Activated CD8-positive, alpha-beta memory T cell treated with anti-CD3 and anti-CD28 coated beads, Interleukin-2, amount 50 U/mL, for 24 hours (primary cell): ENCODE results near the gene VCY1B.
"Not testable (repeated sequence)": the region's sequence is repeated elsewhere in the genome, so short reads cannot be mapped to it uniquely, and the experiment has no call there.

Experiments used
- DNase-seq: peaks from one replicate; pipeline ENCODE4 v3.0.0-alpha.2; 2020; ENCODE audit errors: extremely low read depth

VCY1B gene

DNA sequence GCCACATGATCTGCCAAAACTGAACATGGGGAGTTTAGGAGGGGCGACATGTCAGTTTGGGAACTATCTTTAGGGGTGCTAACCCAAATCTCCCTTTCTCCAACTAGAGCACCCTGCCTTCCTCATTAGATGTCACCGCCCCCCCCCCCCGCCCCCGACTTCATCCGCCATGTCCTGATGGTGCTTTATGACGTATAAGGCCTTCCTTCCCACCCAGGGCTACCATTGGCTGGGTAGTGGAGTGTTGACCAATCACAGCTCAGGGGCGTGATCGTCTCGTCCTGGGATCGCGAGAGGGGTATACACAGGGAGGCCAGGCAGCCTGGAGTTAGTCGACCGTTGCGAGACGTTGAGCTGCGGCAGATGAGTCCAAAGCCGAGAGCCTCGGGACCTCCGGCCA lies at the start of gene VCY1B:
VCY1B (plus strand) TSS at position 301 of the 400 bp plus-strand sequence; CDS start at position 364, 63 bp downstream.
- DNase-seq: not testable (repeated sequence)

DNA sequence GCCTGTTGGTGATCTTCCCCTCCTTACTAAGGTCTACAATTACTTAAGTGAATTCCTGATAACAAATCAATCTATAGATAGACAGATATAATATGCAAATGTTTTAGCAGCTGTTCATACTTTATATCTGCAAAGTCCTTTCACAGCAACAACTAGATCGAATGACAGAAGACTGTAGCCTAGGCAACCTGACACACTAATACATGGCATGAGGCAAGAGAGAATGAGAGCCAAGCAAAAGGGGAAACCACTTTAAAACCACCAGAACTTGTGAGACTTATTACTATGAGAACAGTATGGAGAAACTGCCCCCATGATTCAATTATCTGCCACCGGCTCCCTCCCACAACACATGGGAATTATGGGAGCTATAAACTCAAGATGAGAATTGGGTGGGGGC lies 44.1 kb upstream of the VCY1B start:
- not testable (repeated sequence) for DNase-seq

DNA sequence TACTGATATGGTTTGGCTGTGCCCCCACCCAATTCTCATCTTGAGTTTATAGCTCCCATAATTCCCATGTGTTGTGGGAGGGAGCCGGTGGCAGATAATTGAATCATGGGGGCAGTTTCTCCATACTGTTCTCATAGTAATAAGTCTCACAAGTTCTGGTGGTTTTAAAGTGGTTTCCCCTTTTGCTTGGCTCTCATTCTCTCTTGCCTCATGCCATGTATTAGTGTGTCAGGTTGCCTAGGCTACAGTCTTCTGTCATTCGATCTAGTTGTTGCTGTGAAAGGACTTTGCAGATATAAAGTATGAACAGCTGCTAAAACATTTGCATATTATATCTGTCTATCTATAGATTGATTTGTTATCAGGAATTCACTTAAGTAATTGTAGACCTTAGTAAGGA lies 25.6 kb upstream of the VCY1B start:
- DNase-seq: not testable (repeated sequence)

DNA sequence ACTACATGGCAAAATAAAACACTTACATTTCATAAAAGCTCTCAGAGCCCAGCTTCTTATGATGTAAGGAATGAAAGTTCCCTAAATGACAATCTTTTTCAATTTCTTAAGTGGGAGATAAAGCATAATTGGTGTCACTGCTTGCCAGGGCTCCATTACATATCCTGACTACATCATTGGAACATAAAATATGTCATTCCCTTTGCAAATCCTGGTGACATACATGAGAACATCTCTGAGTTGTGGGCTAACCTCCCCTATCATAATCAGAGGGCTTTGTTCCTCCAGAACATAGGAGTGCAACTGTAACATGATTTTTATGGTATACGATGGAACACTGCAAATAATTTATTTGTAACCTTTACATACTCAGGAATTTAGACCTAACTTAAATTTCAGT lies 29.9 kb downstream of the VCY1B start:
- no peak for DNase-seq
